ENCODE measurements around the gene SYNGAP1. TPM values are rescaled to one million over a fixed set of nuclear protein-coding genes. Genes with fewer than 3 reads are reported as not detected.

SYNGAP1 gene
- total and polyA plus RNA-seq, 2 of the 8 experiments (the other 6 are each of a cell fraction or from before 2014, with no cell fraction given): 31.0 to 101 TPM

- FAIRE-seq (no peak), DNase-seq (ENCODE audit: low read depth in 1 of 2, low spot score in 2 of 2) (peak in 1 of 2 experiments; percentile 59)
- Histone ChIP-seq H4K91ac (replicated peaks; ENCODE audit: insufficient read length, low read length) (peak overlapping the region; percentile 99), H3K14ac (ENCODE audit: insufficient read length) (no peak overlapping the region), H3K23ac (ENCODE audit: insufficient read length) (no peak overlapping the region), H3K9ac (replicated peaks in 1 of 4; ENCODE audit: extremely low read depth in 1 of 4, low read depth in 3 of 4, low read length in 3 of 4) (peak overlapping the region in 3 of 4 experiments; percentile 60 to 83 (median 79); a peak in 6 of 7 replicates), H2AK5ac (ENCODE audit: low read depth, low read length) (peak overlapping the region; percentile 98; the same call in 1 of the 2 replicates), H2AFZ (ENCODE audit: low read length) (no peak overlapping the region), H3K18ac (ENCODE audit: extremely low read depth, low read length) (peak overlapping the region; percentile 98), H3K79me1 (ENCODE audit: low read depth, low read length) (peaks cover 15% of the 10 kb centered on the region), H3K9me3 (ENCODE audit: insufficient read depth in 2 of 2, low read depth in 1 of 2, low read length in 1 of 2) (no peaks in the 10 kb centered on the region; a peak in 1 of 4 replicates), H2BK20ac (ENCODE audit: low read length) (peak overlapping the region; percentile 93; the same call in 1 of the 2 replicates), H3K27me3 (replicated peaks in 1 of 4; ENCODE audit: control insufficient read depth in 3 of 4, extremely low read depth in 1 of 4, insufficient read depth in 3 of 4, low read length in 3 of 4) (no peaks in the 10 kb centered on the region), H2BK15ac (ENCODE audit: low read length) (peak overlapping the region; percentile 10; the same call in 1 of the 2 replicates), H3K23me2 (ENCODE audit: low read depth, low read length) (peaks cover 29% of the 10 kb centered on the region), H3K56ac (replicated peaks; ENCODE audit: insufficient read length, low read depth, low read length) (peak overlapping the region; percentile 89), H3K4me1 (replicated peaks in 1 of 4; ENCODE audit: control insufficient read depth in 3 of 4, insufficient read depth in 4 of 4, low read length in 3 of 4) (peaks cover 14 to 39% (median 27%) of the 10 kb centered on the region in 4 experiments), H3K4me2 (ENCODE audit: insufficient read depth in 1 of 2, low read depth in 2 of 2, low read length in 2 of 2) (peak overlapping the region; percentile 90 to 91), H4K5ac (ENCODE audit: insufficient read length, low read depth, low read length) (peak overlapping the region; percentile 25), H2BK5ac (ENCODE audit: low read depth, low read length) (peak overlapping the region; percentile 93), H4K8ac (ENCODE audit: extremely low read depth, insufficient read depth, low read length) (peak overlapping the region; percentile 76), H3K4me3 (ENCODE audit: extremely low read depth in 1 of 4, insufficient read depth in 2 of 4, low read depth in 3 of 4, low read length in 4 of 4) (peak overlapping the region; percentile 31 to 61 (median 56)), H2BK12ac (ENCODE audit: low read depth, low read length) (peak overlapping the region; percentile 99), H2BK120ac (replicated peaks; ENCODE audit: low read depth, low read length) (peak overlapping the region; percentile 82), H4K20me1 (replicated peaks in 1 of 2; ENCODE audit: control insufficient read depth in 1 of 2, insufficient read depth in 2 of 2, low read length in 2 of 2) (peaks cover 0 to 12% of the 10 kb centered on the region in 2 experiments), H3K27ac (ENCODE audit: low read depth, low read length) (peak overlapping the region; percentile 98), H3K4ac (replicated peaks; ENCODE audit: insufficient read length, low read depth, low read length) (peak overlapping the region; percentile 96), H3K79me2 (ENCODE audit: control insufficient read depth in 1 of 2, insufficient read depth in 2 of 2, low read length in 2 of 2) (peaks cover 12 to 76% of the 10 kb centered on the region in 2 experiments), H3K36me3 (ENCODE audit: control insufficient read depth in 2 of 4, insufficient read depth in 4 of 4, low read length in 3 of 4) (peaks cover 17 to 21% (median 19%) of the 10 kb centered on the region in 4 experiments)
- ChIA-PET CTCF (ENCODE audit: partially characterized antibody) (interaction anchor here (1.0 to 4.1 kb wide), 8 partner anchors 9 to 158 kb away, joined by 3 to 22 read pairs (median 4); partner anchors contain the start of genes CUTA, SYNGAP1 and ZBTB9), POLR2A (ENCODE audit: partially characterized antibody) (interaction anchor here (0.5 to 14.8 kb wide), 17 partner anchors 9 to 461 kb away, joined by 3 to 381 read pairs (median 5); partner anchors contain the start of genes B3GALT4, CUTA, PHF1 and RGL2)
- 0 out of 2 replicates have a peak, but pooled peaks have one; percentile 6 for TF ChIP-seq POLR2AphosphoS5 (IDR thresholded peaks at IDR 0.05; ENCODE audit: low read depth, low read length)
- TF ChIP-seq CTCF (IDR thresholded peaks at IDR 0.05; ENCODE audit: control extremely low read depth in 1 of 3, insufficient read depth in 1 of 3, low read depth in 1 of 3, low read length in 3 of 3): no peak
- peak; percentile 24 for TF ChIP-seq TAF7 (optimal IDR thresholded peaks at IDR 0.05; ENCODE audit: borderline replicate concordance, low read depth, low read length)
- no peak for TF ChIP-seq FOSL1 (IDR thresholded peaks at IDR 0.05; ENCODE audit: insufficient read depth, low read depth, low read length)
- TF ChIP-seq KDM5A (IDR thresholded peaks at IDR 0.05; ENCODE audit: low read length): no peak
- no peak for TF ChIP-seq GABPA (IDR thresholded peaks at IDR 0.05; ENCODE audit: borderline replicate concordance, insufficient read depth, low read length)
- TF ChIP-seq POLR2A (IDR thresholded peaks at IDR 0.05; ENCODE audit: control extremely low read depth in 1 of 2, low read depth in 2 of 2, low read length in 2 of 2): no peak
- TF ChIP-seq MAX (IDR thresholded peaks at IDR 0.05): peak; percentile 33; the same call in 1 of the 2 replicates
- 2% methylated on average over 7 of the region's 12 CpGs; no CpG with 5 or more reads in 1 of the 2 experiments for WGBS, 2 experiments (ENCODE audit: extremely low coverage in 1 of 2, insufficient coverage in 1 of 2, insufficient read length in 1 of 2, insufficient replicate concordance in 2 of 2, low coverage in 1 of 2, low lambda C conversion rate in 2 of 2, missing lambda C conversion rate in 1 of 2)
Observed at GRCh38 chr6:33431880-33432541, 12.1 kb downstream of the SYNGAP1 start.
